Colonic mucosa (tissue), 4 donors: ENCODE measurements around the gene ZNF512B. TPM values are rescaled to one million over a fixed set of nuclear protein-coding genes. Genes with fewer than 3 reads are reported as not detected.

ENCODE experiments used
- DNase-seq: peaks from one replicate; pipeline ENCODE4 v3.0.0-alpha.2; 2020
- H3K27ac ChIP-seq: fragments of 200-600 bp; one replicate; pipeline ENCODE4 v1.8.0; 2021
- H3K27me3 ChIP-seq: fragments of 200-600 bp; one replicate; pipeline ENCODE4 v1.8.0; 2021
- H3K36me3 ChIP-seq: fragments of 200-600 bp; one replicate; pipeline ENCODE4 v1.8.0; 2021
- H3K4me1 ChIP-seq: fragments of 200-600 bp; one replicate; pipeline ENCODE4 v1.8.0; 2021; ENCODE audit warnings: mild to moderate bottlenecking
- H3K4me3 ChIP-seq: fragments of 200-600 bp; one replicate; pipeline ENCODE4 v1.8.0; 2021
- H3K9ac ChIP-seq, 2 donors: one replicate each; pipeline ENCODE4 v1.7.0; 2013; ENCODE audit warnings: control low read depth in 2 of 2, low read depth in 2 of 2, low read length in 2 of 2
- H3K9me3 ChIP-seq: fragments of 200-600 bp; one replicate; pipeline ENCODE4 v1.8.0; 2021
- CTCF ChIP-seq: fragments of 200-600 bp; IDR thresholded peaks from one replicate; pipeline ENCODE4 v1.8.0; 2022; ENCODE audit warnings: antibody characterized with exemption, mild to moderate bottlenecking
- intact Hi-C: fragments of 100-400 bp; cut with DNase I; formaldehyde crosslinking; loops from one replicate; pipeline ENCODE4 v1.14.1; 2022
- microRNA-seq: library from miRNA; unstranded; fragments of <30 nt; microRNA quantifications from one replicate; pipeline ENCODE4, GENCODE V29; 2019
- total RNA-seq, 2 donors: library from RNA; stranded (reverse); fragmentation: NEBNext Ultra II Directional in 1 of 2; extraction: Animal tissue kit (Norgen Biotek cat#: 25700) in 1 of 2; gene quantifications; one replicate each; pipeline ENCODE4 v1.2.1, GENCODE V29; 2021
- donor health status: healthy.
- donor health status: DM: no; HTN: no; CAD: no.
- donor health status: DM: no; HTN: no; CAD: no.

ZNF512B gene
- total RNA-seq, 2 donors from 2014 or later, result 1.9 TPM

- intact Hi-C loops, result no loop called here
- DNase-seq, result no peak
- H3K36me3 ChIP-seq, result no peaks in the 10 kb centered on the region
- no peak overlapping the region for H3K9ac ChIP-seq
- no peaks in the 10 kb centered on the region for H3K4me1 ChIP-seq
- H3K27me3 ChIP-seq, result no peaks in the 10 kb centered on the region
- TF ChIP-seq CTCF, result no peak
- H3K4me3 ChIP-seq, result no peak overlapping the region
- no peaks in the 10 kb centered on the region for H3K9me3 ChIP-seq
- H3K27ac ChIP-seq, result no peak overlapping the region
Observed at GRCh38 chr20:63915471-63915870, 54.3 kb downstream of the ZNF512B start.

- no peak overlapping the region for H3K27ac ChIP-seq
- H3K4me3 ChIP-seq, result no peak overlapping the region
- intact Hi-C loops, result no loop called here
- H3K27me3 ChIP-seq, result no peaks in the 10 kb centered on the region
- H3K9me3 ChIP-seq, result no peaks in the 10 kb centered on the region
- no peaks in the 10 kb centered on the region for H3K36me3 ChIP-seq
- peaks cover 13% of the 10 kb centered on the region for H3K4me1 ChIP-seq
- no peak for TF ChIP-seq CTCF
- no peak for DNase-seq
- no peak overlapping the region for H3K9ac ChIP-seq
Observed at GRCh38 chr20:63913768-63914167, 56.0 kb downstream of the ZNF512B start.

GRCh38 chr20:63911176-63911575, 58.6 kb downstream of the ZNF512B start:
- H3K9ac ChIP-seq, result no peak overlapping the region
- TF ChIP-seq CTCF, result no peak

GRCh38 chr20:63908008-63908682, 61.6 kb downstream of the ZNF512B start:
- peaks cover 23% of the 10 kb centered on the region for H3K4me1 ChIP-seq
- no peaks in the 10 kb centered on the region for H3K9me3 ChIP-seq
- H3K36me3 ChIP-seq, result no peaks in the 10 kb centered on the region
- TF ChIP-seq CTCF, result no peak
- DNase-seq, result peak; percentile 80
- H3K27ac ChIP-seq, result peak overlapping the region; percentile 50
- intact Hi-C loops, result no loop called here
- H3K27me3 ChIP-seq, result no peaks in the 10 kb centered on the region
- H3K4me3 ChIP-seq, result no peak overlapping the region
- H3K9ac ChIP-seq, result peak overlapping the region in 1 of 2 donors; percentile 26

More at GRCh38 chr20:63911176-63911575, 58.6 kb downstream of the ZNF512B start:
- Histone ChIP-seq H3K4me1 (peaks cover 21% of the 10 kb centered on the region), H3K27me3 (no peaks in the 10 kb centered on the region), H3K9me3 (no peaks in the 10 kb centered on the region), H3K36me3 (no peaks in the 10 kb centered on the region), H3K27ac (peak overlapping the region; percentile 53), H3K4me3 (no peak overlapping the region)
- intact Hi-C loops, result no loop called here
- DNase-seq, result peak; percentile 83

Small RNA genes within 50 kb of the gene (microRNA-seq; reads per million reads assigned to microRNA genes)
- gene MIR1914, result not detected
- not detected for gene MIR647
- not detected for gene MIR941-1
- gene MIR941-2, result not detected
- gene MIR941-3, result not detected
- not detected for gene MIR941-4
- not detected for gene MIR941-5

Other genes starting within 250 kb of the ZNF512B start
- gene LIME1, start 233.3 kb downstream of the ZNF512B start, total RNA-seq, result 10 to 100 TPM; 10.8 to 20.0 TPM
- gene SLC2A4RG, start 230.2 kb downstream of the ZNF512B start, total RNA-seq, result 10 to 100 TPM; 44.3 to 75.3 TPM
- gene ZBTB46, start 138.7 kb downstream of the ZNF512B start, total RNA-seq, result 1 to 10 TPM; 2.1 to 3.2 TPM
- gene ABHD16B, start 108.4 kb downstream of the ZNF512B start, total RNA-seq, result not detected
- 10 to 100 TPM; 54.0 to 66.1 TPM for gene TPD52L2, start 104.7 kb downstream of the ZNF512B start, total RNA-seq
- gene DNAJC5, start 74.8 kb downstream of the ZNF512B start, total RNA-seq, result 10 to 100 TPM; 58.9 to 63.9 TPM
- 10 to 100 TPM; 33.6 to 49.5 TPM for gene UCKL1, start 13.5 kb downstream of the ZNF512B start, total RNA-seq
- 1 to 10 TPM; 6.1 to 6.4 TPM for gene SAMD10, start 9.7 kb upstream of the ZNF512B start, total RNA-seq
- gene PRPF6, start 11.2 kb upstream of the ZNF512B start, total RNA-seq, result 10 to 100 TPM; 53.0 to 68.6 TPM
- 1 to 10 TPM in 1 of 2 donors, under 1 TPM in 1; 0.29 to 3.3 TPM for gene C20orf204, start 66.3 kb upstream of the ZNF512B start, total RNA-seq
- gene SOX18, start 79.7 kb upstream of the ZNF512B start, total RNA-seq, result 10 to 100 TPM in 1 of 2 donors, 1 to 10 TPM in 1; 8.4 to 26.8 TPM
- gene TCEA2, start 93.3 kb upstream of the ZNF512B start, total RNA-seq, result 10 to 100 TPM in 1 of 2 donors, 1 to 10 TPM in 1; 7.3 to 11.8 TPM
- gene RGS19, start 109.6 kb upstream of the ZNF512B start, total RNA-seq, result 1 to 10 TPM; 3.4 to 4.5 TPM
- under 1 TPM; 0.24 to 0.25 TPM for gene OPRL1, start 110.2 kb upstream of the ZNF512B start, total RNA-seq
- not detected for gene LKAAEAR1, start 114.5 kb upstream of the ZNF512B start, total RNA-seq
- gene NPBWR2, start 137.6 kb upstream of the ZNF512B start, total RNA-seq, result not detected
- gene MYT1, start 194.5 kb upstream of the ZNF512B start, total RNA-seq, result under 1 TPM; 0.19 to 0.22 TPM